ENCODE measurements around the gene NOX3. TPM values are rescaled to one million over a fixed set of nuclear protein-coding genes. Genes with fewer than 3 reads are reported as not detected.

The NOX3 gene
- total and polyA plus RNA-seq, 2 donors from 2014 or later: not detected

- H3K4me3 ChIP-seq (ENCODE audit: low read length in 3 of 3): no peak overlapping the region
- no peaks in the 10 kb centered on the region for H3K9me3 ChIP-seq (ENCODE audit: control insufficient read depth in 2 of 3, insufficient read depth in 1 of 3, low read length in 3 of 3)
- no peaks in the 10 kb centered on the region for H3K27me3 ChIP-seq (ENCODE audit: control insufficient read depth, insufficient read depth, low read length)
- no peaks in the 10 kb centered on the region for H3K4me1 ChIP-seq (ENCODE audit: control insufficient read depth in 2 of 3, insufficient read depth in 2 of 3, low read depth in 1 of 3, low read length in 3 of 3)
- intact Hi-C loops (cut with DNase I): no loop called here
- TF ChIP-seq, protein P1, sequence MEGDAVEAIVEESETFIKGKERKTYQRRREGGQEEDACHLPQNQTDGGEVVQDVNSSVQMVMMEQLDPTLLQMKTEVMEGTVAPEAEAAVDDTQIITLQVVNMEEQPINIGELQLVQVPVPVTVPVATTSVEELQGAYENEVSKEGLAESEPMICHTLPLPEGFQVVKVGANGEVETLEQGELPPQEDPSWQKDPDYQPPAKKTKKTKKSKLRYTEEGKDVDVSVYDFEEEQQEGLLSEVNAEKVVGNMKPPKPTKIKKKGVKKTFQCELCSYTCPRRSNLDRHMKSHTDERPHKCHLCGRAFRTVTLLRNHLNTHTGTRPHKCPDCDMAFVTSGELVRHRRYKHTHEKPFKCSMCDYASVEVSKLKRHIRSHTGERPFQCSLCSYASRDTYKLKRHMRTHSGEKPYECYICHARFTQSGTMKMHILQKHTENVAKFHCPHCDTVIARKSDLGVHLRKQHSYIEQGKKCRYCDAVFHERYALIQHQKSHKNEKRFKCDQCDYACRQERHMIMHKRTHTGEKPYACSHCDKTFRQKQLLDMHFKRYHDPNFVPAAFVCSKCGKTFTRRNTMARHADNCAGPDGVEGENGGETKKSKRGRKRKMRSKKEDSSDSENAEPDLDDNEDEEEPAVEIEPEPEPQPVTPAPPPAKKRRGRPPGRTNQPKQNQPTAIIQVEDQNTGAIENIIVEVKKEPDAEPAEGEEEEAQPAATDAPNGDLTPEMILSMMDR (IDR thresholded peaks at IDR 0.05; ENCODE audit: borderline replicate concordance, extremely low read depth, insufficient read depth): no peak
- no peak overlapping the region for H3K9ac ChIP-seq (ENCODE audit: low read length in 3 of 3)
- no peaks in the 10 kb centered on the region for H3K36me3 ChIP-seq (ENCODE audit: control insufficient read depth in 2 of 3, insufficient read depth in 3 of 3, low read length in 3 of 3)
- no peak overlapping the region for H3K27ac ChIP-seq (ENCODE audit: low read depth in 2 of 2, low read length in 2 of 2)
- DNase-seq (no peak), FAIRE-seq (no peak)
These were observed 79.8 kb downstream of the NOX3 start for GRCh38 chr6:155375801-155376200.

DNA sequence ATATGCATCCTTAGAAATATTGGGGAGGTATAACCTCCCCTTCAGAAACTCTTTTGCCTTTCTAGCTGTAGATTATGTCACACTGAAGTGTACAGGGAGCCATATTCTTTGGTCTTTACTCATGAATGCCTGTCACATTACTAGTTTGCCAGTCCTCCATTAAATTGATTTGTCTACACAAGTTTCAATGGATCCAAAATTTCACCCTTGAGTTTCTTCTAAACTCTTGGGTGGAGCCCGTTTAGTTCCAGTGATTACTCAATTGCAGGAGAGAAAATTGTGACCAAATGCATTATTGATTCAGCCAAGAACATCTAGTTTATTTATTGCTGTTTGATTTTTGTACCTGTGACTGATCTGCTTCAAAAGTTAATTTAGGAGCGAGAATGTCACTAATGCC, 81.0 kb downstream of the NOX3 start:
- no peak overlapping the region for H3K9ac ChIP-seq (ENCODE audit: low read length in 3 of 3)
- no peak overlapping the region for H3K27ac ChIP-seq (ENCODE audit: low read depth in 2 of 2, low read length in 2 of 2)
- H3K9me3 ChIP-seq (ENCODE audit: control insufficient read depth in 2 of 3, insufficient read depth in 1 of 3, low read length in 3 of 3): no peaks in the 10 kb centered on the region
- H3K27me3 ChIP-seq (ENCODE audit: control insufficient read depth, insufficient read depth, low read length): no peaks in the 10 kb centered on the region
- DNase-seq (no peak), FAIRE-seq (no peak)
- H3K4me1 ChIP-seq (ENCODE audit: control insufficient read depth in 2 of 3, insufficient read depth in 2 of 3, low read depth in 1 of 3, low read length in 3 of 3): no peaks in the 10 kb centered on the region
- TF ChIP-seq, protein P1 (IDR thresholded peaks at IDR 0.05; ENCODE audit: borderline replicate concordance, extremely low read depth, insufficient read depth): no peak
- no peak overlapping the region for H3K4me3 ChIP-seq (ENCODE audit: low read length in 3 of 3)
- intact Hi-C loops (cut with DNase I): no loop called here
- no peaks in the 10 kb centered on the region for H3K36me3 ChIP-seq (ENCODE audit: control insufficient read depth in 2 of 3, insufficient read depth in 3 of 3, low read length in 3 of 3)

GRCh38 chr6:155373276-155373675, 82.4 kb downstream of the NOX3 start:
- Histone ChIP-seq H3K27me3 (ENCODE audit: control insufficient read depth, insufficient read depth, low read length) (no peaks in the 10 kb centered on the region), H3K4me3 (ENCODE audit: low read length in 3 of 3) (no peak overlapping the region), H3K9ac (ENCODE audit: low read length in 3 of 3) (no peak overlapping the region), H3K27ac (ENCODE audit: low read depth in 2 of 2, low read length in 2 of 2) (no peak overlapping the region), H3K9me3 (ENCODE audit: control insufficient read depth in 2 of 3, insufficient read depth in 1 of 3, low read length in 3 of 3) (no peaks in the 10 kb centered on the region), H3K36me3 (ENCODE audit: control insufficient read depth in 2 of 3, insufficient read depth in 3 of 3, low read length in 3 of 3) (no peaks in the 10 kb centered on the region), H3K4me1 (ENCODE audit: control insufficient read depth in 2 of 3, insufficient read depth in 2 of 3, low read depth in 1 of 3, low read length in 3 of 3) (no peaks in the 10 kb centered on the region)
- TF ChIP-seq, protein P1 (IDR thresholded peaks at IDR 0.05; ENCODE audit: borderline replicate concordance, extremely low read depth, insufficient read depth): no peak
- FAIRE-seq (no peak), DNase-seq (no peak)
- intact Hi-C loops (cut with DNase I): no loop called here

DNA sequence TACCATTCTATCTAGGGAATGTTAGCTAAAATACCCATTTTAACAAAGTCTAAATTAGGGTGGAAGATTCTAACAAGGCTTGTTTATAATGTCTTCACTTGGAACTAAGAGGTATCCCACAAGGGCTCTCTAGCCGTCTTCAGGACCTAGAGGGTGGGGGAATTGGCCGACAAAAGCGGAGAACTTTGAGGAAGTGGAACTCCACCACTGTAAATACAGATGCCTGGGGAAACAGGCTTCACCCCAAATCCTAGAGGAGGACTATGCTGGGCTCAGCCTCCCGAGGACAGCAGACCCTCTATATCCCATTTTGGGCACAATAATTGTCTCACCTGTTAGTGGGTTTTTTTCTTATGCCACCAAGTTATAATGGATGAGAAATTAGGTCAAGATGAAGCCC, 83.4 kb downstream of the NOX3 start:
- FAIRE-seq (no peak), DNase-seq (no peak)
- TF ChIP-seq, protein P1 (IDR thresholded peaks at IDR 0.05; ENCODE audit: borderline replicate concordance, extremely low read depth, insufficient read depth): no peak
- intact Hi-C loops (cut with DNase I): no loop called here
- H3K4me3 ChIP-seq (ENCODE audit: low read length in 3 of 3): no peak overlapping the region
- H3K9ac ChIP-seq (ENCODE audit: low read length in 3 of 3): no peak overlapping the region
- H3K36me3 ChIP-seq (ENCODE audit: control insufficient read depth in 2 of 3, insufficient read depth in 3 of 3, low read length in 3 of 3): no peaks in the 10 kb centered on the region
- H3K27me3 ChIP-seq (ENCODE audit: control insufficient read depth, insufficient read depth, low read length): no peaks in the 10 kb centered on the region
- H3K4me1 ChIP-seq (ENCODE audit: control insufficient read depth in 2 of 3, insufficient read depth in 2 of 3, low read depth in 1 of 3, low read length in 3 of 3): no peaks in the 10 kb centered on the region
- no peak overlapping the region for H3K27ac ChIP-seq (ENCODE audit: low read depth in 2 of 2, low read length in 2 of 2)
- H3K9me3 ChIP-seq (ENCODE audit: control insufficient read depth in 2 of 3, insufficient read depth in 1 of 3, low read length in 3 of 3): no peaks in the 10 kb centered on the region
